H1 (cell line): ENCODE measurements around the gene SCARB2. TPM values are rescaled to one million over a fixed set of nuclear protein-coding genes. Genes with fewer than 3 reads are reported as not detected.

ENCODE experiments used
- CTCF ChIA-PET: fragments of 300-600 bp; sonication (Branson Sonifier 250); formaldehyde crosslinking; loops from one replicate; lab custom pipeline; 2021; ENCODE audit not compliant: partially characterized antibody; lab: Charles Lee
- POLR2A ChIA-PET: fragments of 300-600 bp; sonication (Branson Sonifier 250); formaldehyde crosslinking; loops from one replicate; lab custom pipeline; 2021; ENCODE audit warnings: inconsistent platforms; ENCODE audit not compliant: partially characterized antibody; lab: Charles Lee
- DNase-seq, 2 experiments: peaks; one replicate each; pipeline versions ENCODE4 v3.0.0 to v3.0.0-alpha.2; 2010 to 2022; ENCODE audit warnings: low spot score in 2 of 2, low read depth in 1 of 2, mixed read lengths in 1 of 2
- FAIRE-seq: peaks from 2 replicates; lab custom pipeline; 2011; peaks lifted over from hg19 to GRCh38; lab: Jason Lieb, UNC
- H2AFZ ChIP-seq: 2 replicates; pipeline ENCODE4 v1.8.1; 2012; ENCODE audit warnings: low read length, inconsistent platforms
- H2AK5ac ChIP-seq: 2 replicates; pipeline ENCODE4 v1.6.1; 2013; ENCODE audit warnings: low read depth, low read length
- H2BK120ac ChIP-seq: replicated peaks from 2 replicates; pipeline ENCODE3; 2013; ENCODE audit warnings: low read depth, low read length, inconsistent platforms
- H2BK12ac ChIP-seq: 2 replicates; pipeline ENCODE4 v1.6.1; 2013; ENCODE audit warnings: low read depth, low read length
- H2BK15ac ChIP-seq: 2 replicates; pipeline ENCODE4 v1.6.1; 2013; ENCODE audit warnings: low read length
- H2BK20ac ChIP-seq: 2 replicates; pipeline ENCODE4 v1.6.1; 2013; ENCODE audit warnings: low read length
- H2BK5ac ChIP-seq: 2 replicates; pipeline ENCODE4 v1.6.1; 2013; ENCODE audit warnings: low read depth, low read length
- H3K14ac ChIP-seq: 2 replicates; pipeline ENCODE4 v1.6.1; 2013; ENCODE audit warnings: inconsistent platforms; ENCODE audit not compliant: insufficient read length
- H3K18ac ChIP-seq: 2 replicates; pipeline ENCODE4 v1.6.1; 2013; ENCODE audit warnings: low read length; ENCODE audit errors: extremely low read depth
- H3K23ac ChIP-seq: 2 replicates; pipeline ENCODE4 v1.6.1; 2013; ENCODE audit warnings: inconsistent platforms; ENCODE audit not compliant: insufficient read length
- H3K23me2 ChIP-seq: 2 replicates; pipeline ENCODE4 v1.6.1; 2013; ENCODE audit warnings: low read depth, low read length
- H3K27ac ChIP-seq: 2 replicates; pipeline ENCODE4 v1.6.1; 2011; ENCODE audit warnings: low read depth, low read length, inconsistent platforms
- H3K27me3 ChIP-seq, 4 experiments: replicated peaks in 1 of 4; 1 replicate in 1 of 4; 2 replicates in 3 of 4; pipeline versions ENCODE4 v1.6.1 to v1.8.1; 2011 to 2013; ENCODE audit warnings: low read length in 3 of 4, mild to moderate bottlenecking in 3 of 4, inconsistent platforms in 2 of 4, mixed read lengths in 2 of 4, moderate library complexity in 1 of 4; ENCODE audit not compliant: control insufficient read depth in 3 of 4, insufficient read depth in 3 of 4; ENCODE audit errors: extremely low read depth in 1 of 4
- H3K36me3 ChIP-seq, 4 experiments: 2 replicates each; pipeline versions ENCODE4 v1.6.1 to v1.8.1; 2011 to 2013; ENCODE audit warnings: mild to moderate bottlenecking in 4 of 4, low read length in 3 of 4, moderate library complexity in 2 of 4, control low read depth in 1 of 4, inconsistent platforms in 1 of 4; ENCODE audit not compliant: insufficient read depth in 4 of 4, control insufficient read depth in 2 of 4
- H3K4ac ChIP-seq: replicated peaks from 2 replicates; pipeline ENCODE3; 2013; ENCODE audit warnings: low read length, low read depth, mixed read lengths, inconsistent platforms; ENCODE audit not compliant: insufficient read length
- H3K4me1 ChIP-seq, 4 experiments: replicated peaks in 1 of 4; 1 replicate in 1 of 4; 2 replicates in 3 of 4; pipeline versions ENCODE4 v1.6.1 to v1.8.1; 2011 to 2013; ENCODE audit warnings: low read length in 3 of 4, inconsistent platforms in 2 of 4, mixed read lengths in 1 of 4; ENCODE audit not compliant: insufficient read depth in 4 of 4, control insufficient read depth in 3 of 4
- H3K4me2 ChIP-seq, 2 experiments: 2 replicates each; pipeline versions ENCODE4 v1.6.1 to v1.8.1; 2011 to 2013; ENCODE audit warnings: low read depth in 2 of 2, low read length in 2 of 2, control low read depth in 1 of 2, inconsistent platforms in 1 of 2, mild to moderate bottlenecking in 1 of 2; ENCODE audit not compliant: insufficient read depth in 1 of 2
- H3K4me3 ChIP-seq, 4 experiments: fragments of 200-600, 300-600 bp in 1 of 4; sonication (generic), shearing (Covaris generic), sonication (Bioruptor Twin) in 1 of 4; 2 replicates each; pipeline versions ENCODE4 v1.5.1 to v1.8.1; 2011 to 2016; ENCODE audit warnings: low read length in 4 of 4, low read depth in 3 of 4, control low read depth in 2 of 4, inconsistent platforms in 2 of 4, mild to moderate bottlenecking in 2 of 4, mixed read lengths in 1 of 4, moderate library complexity in 1 of 4; ENCODE audit not compliant: insufficient read depth in 2 of 4; ENCODE audit errors: extremely low read depth in 1 of 4
- H3K56ac ChIP-seq: replicated peaks from 2 replicates; pipeline ENCODE3; 2013; ENCODE audit warnings: low read depth, mild to moderate bottlenecking, mixed read lengths, low read length, inconsistent platforms; ENCODE audit not compliant: insufficient read length
- H3K79me1 ChIP-seq: 2 replicates; pipeline ENCODE4 v1.6.1; 2013; ENCODE audit warnings: low read depth, low read length, control low read depth
- H3K79me2 ChIP-seq, 2 experiments: 2 replicates each; pipeline versions ENCODE4 v1.6.1 to v1.8.1; 2012 to 2013; ENCODE audit warnings: low read length in 2 of 2, mild to moderate bottlenecking in 2 of 2, inconsistent platforms in 1 of 2; ENCODE audit not compliant: insufficient read depth in 2 of 2, control insufficient read depth in 1 of 2
- H3K9ac ChIP-seq, 4 experiments: replicated peaks in 1 of 4; 1 replicate in 1 of 4; 2 replicates in 3 of 4; pipeline versions ENCODE4 v1.6.1 to v1.8.1; 2011 to 2013; ENCODE audit warnings: low read depth in 3 of 4, low read length in 3 of 4, control low read depth in 2 of 4, mild to moderate bottlenecking in 2 of 4, moderate library complexity in 2 of 4, inconsistent platforms in 1 of 4; ENCODE audit errors: extremely low read depth in 1 of 4
- H3K9me3 ChIP-seq, 2 experiments: 2 replicates each; pipeline versions ENCODE4 v1.6.1 to v1.8.1; 2012 to 2013; ENCODE audit warnings: mild to moderate bottlenecking in 2 of 2, moderate library complexity in 2 of 2, control low read depth in 1 of 2, inconsistent platforms in 1 of 2, low read depth in 1 of 2, low read length in 1 of 2, mixed read lengths in 1 of 2; ENCODE audit not compliant: insufficient read depth in 2 of 2
- H4K20me1 ChIP-seq, 2 experiments: replicated peaks in 1 of 2; 2 replicates each; pipeline versions ENCODE3 to v1.8.1; 2011 to 2013; ENCODE audit warnings: inconsistent platforms in 2 of 2, low read length in 2 of 2, mild to moderate bottlenecking in 1 of 2; ENCODE audit not compliant: insufficient read depth in 2 of 2, control insufficient read depth in 1 of 2
- H4K5ac ChIP-seq: 2 replicates; pipeline ENCODE4 v1.6.1; 2013; ENCODE audit warnings: low read length, low read depth, mixed read lengths, inconsistent platforms; ENCODE audit not compliant: insufficient read length
- H4K8ac ChIP-seq: 2 replicates; pipeline ENCODE4 v1.8.0; 2013; ENCODE audit warnings: mild to moderate bottlenecking, moderate library complexity, low read length, inconsistent platforms; ENCODE audit not compliant: insufficient read depth; ENCODE audit errors: extremely low read depth
- H4K91ac ChIP-seq: replicated peaks from 2 replicates; pipeline ENCODE3; 2013; ENCODE audit warnings: low read length, mixed read lengths, inconsistent platforms; ENCODE audit not compliant: insufficient read length
- ASH2L ChIP-seq: fragments of 200-600, 300-600 bp; sonication (generic); IDR thresholded peaks from one replicate; pipeline ENCODE4 v1.7.1; 2017; ENCODE audit warnings: low read length
- ATF3 ChIP-seq: IDR thresholded peaks from 2 replicates; pipeline ENCODE4 v1.6.1; 2011; ENCODE audit warnings: low read depth, mild to moderate bottlenecking, low read length; ENCODE audit not compliant: insufficient read depth
- CBX5 ChIP-seq: fragments of 300-800, 300-1000 bp; sonication (generic); IDR thresholded peaks from 2 replicates; pipeline ENCODE4 v1.7.1; 2016; ENCODE audit warnings: antibody characterized with exemption, low read length, low read depth
- CEBPB ChIP-seq: IDR thresholded peaks from 2 replicates; pipeline ENCODE4 v1.6.1; 2012; ENCODE audit warnings: low read depth, low read length
- FOSL1 ChIP-seq: IDR thresholded peaks from 2 replicates; pipeline ENCODE4 v1.6.1; 2011; ENCODE audit warnings: mild to moderate bottlenecking, low read depth, low read length, moderate library complexity; ENCODE audit not compliant: insufficient read depth
- GABPA ChIP-seq: IDR thresholded peaks from 2 replicates; pipeline ENCODE4 v1.6.1; 2011; ENCODE audit warnings: mild to moderate bottlenecking, low read length, moderate library complexity, borderline replicate concordance; ENCODE audit not compliant: insufficient read depth
- GTF2F1 ChIP-seq: IDR thresholded peaks from 2 replicates; pipeline ENCODE4 v1.6.1; 2012; ENCODE audit warnings: low read depth, low read length, improper control_type of control experiment, borderline replicate concordance
- JUND ChIP-seq: IDR thresholded peaks from 2 replicates; pipeline ENCODE4 v1.6.1; 2011; ENCODE audit warnings: mild to moderate bottlenecking, improper control_type of control experiment, low read length
- NANOG ChIP-seq: IDR thresholded peaks from 2 replicates; pipeline ENCODE4 v1.6.1; 2011; ENCODE audit warnings: low read length, low read depth, mild to moderate bottlenecking, inconsistent platforms; ENCODE audit not compliant: insufficient read depth, poor library complexity, severe bottlenecking
- NRF1 ChIP-seq: IDR thresholded peaks from 2 replicates; pipeline ENCODE4 v1.6.1; 2011; ENCODE audit warnings: mild to moderate bottlenecking, low read depth, low read length, improper control_type of control experiment
- POLR2AphosphoS5 ChIP-seq: IDR thresholded peaks from 2 replicates; pipeline ENCODE4 v1.6.1; 2011; ENCODE audit warnings: low read depth, low read length
- POU5F1 ChIP-seq: IDR thresholded peaks from 2 replicates; pipeline ENCODE4 v1.6.1; 2011; ENCODE audit warnings: low read depth, mild to moderate bottlenecking, low read length, moderate library complexity
- RNF2 ChIP-seq: fragments of 200-900, 300-1000 bp; sonication (generic); IDR thresholded peaks from 2 replicates; pipeline ENCODE4 v1.7.1; 2016; ENCODE audit warnings: borderline replicate concordance, low read depth, mild to moderate bottlenecking, antibody characterized with exemption, low read length; ENCODE audit not compliant: poor library complexity, severe bottlenecking; ENCODE audit errors: missing control alignments
- TAF1 ChIP-seq: IDR thresholded peaks from 2 replicates; pipeline ENCODE4 v1.6.1; 2011; ENCODE audit warnings: mild to moderate bottlenecking, low read depth, low read length
- WGBS, 2 experiments: shearing (Covaris generic) in 1 of 2; methylation state at CpG; one replicate each; pipeline versions ENCODE4 v1.1.6 to v1.1.7; 2013 to 2015; ENCODE audit warnings: low lambda C conversion rate in 2 of 2, mixed read lengths in 2 of 2, inconsistent platforms in 1 of 2, low coverage in 1 of 2, missing lambda C conversion rate in 1 of 2; ENCODE audit not compliant: insufficient replicate concordance in 2 of 2, insufficient coverage in 1 of 2, insufficient read length in 1 of 2; ENCODE audit errors: extremely low coverage in 1 of 2, missing lambda C conversion rate in 1 of 2; 5-methylcytosine and 5-hydroxymethylcytosine counted together
- polyA plus RNA-seq, 7 experiments: library from polyadenylated mRNA; depleted of rRNA in 3 of 7; stranded (reverse) in 5 of 7; unstranded in 2 of 7; fragments of >200 nt in 5 of 7; fragments of 200-250 nt in 2 of 7; gene quantifications; 1 replicate in 5 of 7; 2 replicates in 1 of 7; 4 replicates in 1 of 7; pipeline versions ENCODE4 v1.2.1 to v1.2.3, GENCODE V29; 2011 to 2013; ENCODE audit warnings: missing spikeins in 2 of 7, mixed read lengths in 2 of 7
- total RNA-seq: library from RNA; stranded (reverse); fragmentation: NEBNext Ultra II Directional; extraction: Animal tissue kit (Norgen Biotek cat#: 25700); gene quantifications from 2 replicates; pipeline ENCODE4 v1.2.1, GENCODE V29; 2021

SCARB2 gene
- total and polyA plus RNA-seq, 2 of the 8 experiments (the other 6 are each of a cell fraction or from before 2014, with no cell fraction given), result 18.5 to 35.7 TPM

- DNase-seq (no peak), FAIRE-seq (no peak)
- H3K79me2 ChIP-seq, result no peaks in the 10 kb centered on the region
- H2AFZ ChIP-seq, result no peak overlapping the region
- H3K4ac ChIP-seq, result no peak overlapping the region
- CTCF ChIA-PET, result interaction anchor here (0.6 to 2.5 kb wide), 4 partner anchors 24 to 540 kb away, joined by 3 to 12 read pairs (median 4); no protein-coding TSS in a partner anchor
- no peak overlapping the region for H2BK20ac ChIP-seq
- no peaks in the 10 kb centered on the region for H3K79me1 ChIP-seq
- no peaks in the 10 kb centered on the region for H3K27me3 ChIP-seq
- no peak overlapping the region; the same call in 1 of the 2 replicates for H3K27ac ChIP-seq
- peaks cover 0 to 2% (median under 1%) of the 10 kb centered on the region in 4 experiments; a peak in 3 of 8 replicates for H3K36me3 ChIP-seq
- H3K56ac ChIP-seq, result no peak overlapping the region
- H4K5ac ChIP-seq, result no peak overlapping the region
- H3K14ac ChIP-seq, result no peak overlapping the region
- 87% methylated on average over 3 of the region's 3 CpGs; no CpG with 5 or more reads in 1 of the 2 experiments for WGBS, 2 experiments
- POLR2A ChIA-PET, result interaction anchor here (1.0 to 1.5 kb wide), 2 partner anchors 8 to 56 kb away, joined by 3 to 6 read pairs; partner anchors contain the start of gene NUP54
- no peak overlapping the region for H2BK15ac ChIP-seq
- H3K9me3 ChIP-seq, result no peaks in the 10 kb centered on the region
- no peaks in the 10 kb centered on the region for H3K23me2 ChIP-seq
- no peak overlapping the region for H3K4me2 ChIP-seq
- no peaks in the 10 kb centered on the region for H4K20me1 ChIP-seq
- no peak overlapping the region for H4K8ac ChIP-seq
- H3K4me1 ChIP-seq, result no peaks in the 10 kb centered on the region
- H4K91ac ChIP-seq, result no peak overlapping the region
- no peak overlapping the region for H2BK5ac ChIP-seq
- no peak overlapping the region for H3K23ac ChIP-seq
- H3K4me3 ChIP-seq, result no peak overlapping the region
- H3K18ac ChIP-seq, result no peak overlapping the region
- no peak overlapping the region for H3K9ac ChIP-seq
- no peak overlapping the region for H2AK5ac ChIP-seq
- no peak overlapping the region for H2BK120ac ChIP-seq
- no peak overlapping the region for H2BK12ac ChIP-seq
- TF ChIP-seq NANOG, result no peak
- TF ChIP-seq FOSL1, result no peak
- TF ChIP-seq CBX5, result no peak
- no peak for TF ChIP-seq NRF1
- no peak for TF ChIP-seq GTF2F1
- no peak for TF ChIP-seq TAF1
- TF ChIP-seq GABPA, result no peak
- TF ChIP-seq POLR2AphosphoS5, result no peak
- no peak for TF ChIP-seq RNF2
- no peak for TF ChIP-seq CEBPB
- no peak for TF ChIP-seq JUND
- TF ChIP-seq POU5F1, result no peak
- no peak for TF ChIP-seq ASH2L
- TF ChIP-seq ATF3, result no peak
Observed at GRCh38 chr4:76155979-76156378, 57.6 kb downstream of the SCARB2 start.
